HG03457 (cell line): ENCODE results near the gene KIAA1671.

Source experiments
- ATAC-seq: cut with Tn5 transposase; IDR thresholded peaks from one replicate; pipeline ENCODE4 v1.9.1; 2021; ENCODE audit warnings: moderate number of reproducible peaks; ENCODE audit not compliant: unreplicated experiment

The KIAA1671 gene

DNA sequence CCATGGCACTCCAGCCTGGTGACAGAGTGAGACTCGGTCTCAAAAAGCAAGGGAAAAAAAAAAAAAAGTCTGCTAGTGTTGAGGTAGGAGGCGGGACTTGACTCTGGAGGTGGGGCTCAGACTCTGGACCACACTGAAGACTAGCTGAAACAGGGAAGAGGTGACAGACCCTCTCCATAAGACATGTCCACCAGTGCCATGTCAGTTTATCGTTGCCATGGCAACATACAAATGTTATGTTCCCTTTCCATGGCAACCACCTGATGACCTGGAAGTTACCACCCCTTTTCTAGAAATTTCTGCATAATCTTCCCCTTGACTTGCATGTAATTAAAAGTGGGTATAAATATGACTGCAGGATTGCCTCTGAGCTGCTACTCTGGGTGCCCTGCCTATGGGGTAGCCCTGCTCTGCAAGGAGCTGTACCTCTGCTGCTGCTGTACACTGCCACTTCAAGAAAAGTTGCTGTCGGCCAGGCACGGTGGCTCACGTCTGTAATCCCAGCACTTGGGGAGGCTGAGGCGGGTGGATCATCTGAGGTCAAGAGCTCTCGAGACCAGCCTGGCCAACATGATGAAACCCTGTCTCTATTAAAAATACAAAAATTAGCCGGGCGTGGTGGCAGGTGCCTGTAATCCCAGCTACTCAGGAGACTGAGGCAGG lies 55.1 kb downstream of the KIAA1671 start:
- no peak for ATAC-seq

DNA sequence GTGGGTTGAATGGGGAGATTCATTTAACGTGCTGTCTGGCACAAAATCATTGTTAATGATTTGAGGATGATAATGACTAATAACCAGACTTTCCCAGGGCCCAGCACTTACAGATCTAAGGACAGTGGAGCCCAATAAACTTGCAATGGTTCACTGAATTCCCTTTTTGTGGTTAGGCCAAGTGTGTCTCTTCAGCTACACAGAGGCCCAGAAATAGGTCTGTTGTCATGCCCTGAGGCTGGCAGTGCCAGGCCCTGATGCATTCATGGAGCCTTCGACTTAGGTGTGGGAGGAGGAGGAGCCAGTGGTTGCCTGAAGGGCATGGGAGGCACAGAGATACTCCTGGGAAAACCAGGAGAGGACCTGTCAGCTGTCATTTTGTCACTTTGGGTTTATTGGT lies 56.1 kb downstream of the KIAA1671 start:
- no peak for ATAC-seq

DNA sequence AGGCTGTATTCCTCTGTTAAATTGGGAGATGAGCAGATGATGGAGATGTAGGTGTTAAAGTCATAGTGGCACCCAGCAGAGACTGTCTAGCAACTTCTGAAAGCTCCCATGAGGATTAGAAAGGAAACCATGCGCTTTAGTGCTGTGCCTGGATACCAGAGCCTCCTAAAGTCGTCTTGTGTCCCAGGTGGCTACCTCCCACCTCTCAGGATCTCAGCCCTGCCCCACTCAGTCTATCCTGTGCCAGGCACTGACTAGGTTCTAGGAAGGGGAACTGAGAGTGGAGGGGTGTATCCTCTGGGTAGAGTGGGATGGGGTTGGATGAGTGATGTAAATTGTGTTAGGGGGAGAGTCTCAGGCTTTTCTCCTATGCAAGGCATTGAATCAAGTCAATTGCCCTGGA lies 60.2 kb downstream of the KIAA1671 start:
- ATAC-seq: no peak

DNA sequence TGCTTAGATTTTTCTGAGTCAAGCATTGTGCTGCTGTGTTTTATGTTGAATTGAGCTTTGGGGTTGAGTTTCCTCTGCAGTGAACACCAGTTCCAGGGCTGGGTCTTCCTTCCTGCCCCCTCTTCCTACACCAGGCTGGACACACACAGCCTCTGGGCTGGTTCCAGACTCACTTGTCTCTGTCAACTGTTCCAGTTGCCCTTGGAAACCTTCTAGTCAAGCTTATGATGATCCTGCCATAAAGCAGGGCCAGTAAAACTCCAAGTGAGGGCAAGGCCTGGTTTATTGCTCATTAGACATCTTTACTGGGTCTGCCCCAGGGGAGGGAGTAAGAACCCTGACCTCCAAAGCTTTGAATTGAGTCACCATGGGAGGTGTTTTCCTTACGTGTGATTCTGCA lies 61.1 kb downstream of the KIAA1671 start:
- ATAC-seq: no peak

DNA sequence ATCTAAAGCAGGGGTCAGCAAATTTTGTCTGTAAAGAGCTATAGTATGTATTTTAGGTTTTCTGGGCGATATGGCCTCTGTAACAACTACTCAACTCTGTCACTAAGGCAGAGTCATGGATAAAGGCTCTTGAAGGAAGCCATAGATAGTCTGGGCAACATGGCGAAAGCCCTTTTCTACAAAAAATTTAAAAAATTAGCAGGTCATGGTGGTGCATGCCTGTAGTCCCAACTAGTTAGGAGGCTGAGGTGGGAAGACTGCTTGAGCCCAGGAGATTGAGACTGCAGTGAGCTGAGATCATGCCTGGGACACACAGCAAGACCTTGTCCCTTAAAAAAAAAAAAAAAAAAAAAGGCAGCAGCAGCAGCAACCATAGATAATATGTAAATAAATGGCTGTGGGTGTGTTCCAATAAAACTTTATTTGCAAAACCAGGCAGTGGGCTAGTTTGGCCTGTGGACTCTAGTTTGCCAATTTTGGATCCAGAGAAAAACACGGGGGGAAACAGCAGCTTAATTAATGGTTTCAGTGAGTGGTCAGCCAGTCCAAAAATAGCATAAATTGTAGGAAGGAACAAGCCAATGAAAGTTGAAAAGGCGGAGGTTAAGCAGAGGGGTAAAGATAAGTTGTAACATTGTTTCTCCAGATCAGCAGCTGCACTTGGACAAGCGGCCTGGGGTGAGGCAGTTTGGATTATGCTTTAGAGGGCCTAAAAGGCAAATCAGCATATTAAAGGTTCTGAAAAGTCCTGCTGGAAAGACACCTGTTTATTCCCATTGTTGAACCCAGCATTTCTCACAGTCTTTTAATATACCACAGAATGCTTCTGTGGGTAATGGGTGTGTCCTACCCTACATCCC lies 62.6 kb downstream of the KIAA1671 start:
- ATAC-seq: no peak

DNA sequence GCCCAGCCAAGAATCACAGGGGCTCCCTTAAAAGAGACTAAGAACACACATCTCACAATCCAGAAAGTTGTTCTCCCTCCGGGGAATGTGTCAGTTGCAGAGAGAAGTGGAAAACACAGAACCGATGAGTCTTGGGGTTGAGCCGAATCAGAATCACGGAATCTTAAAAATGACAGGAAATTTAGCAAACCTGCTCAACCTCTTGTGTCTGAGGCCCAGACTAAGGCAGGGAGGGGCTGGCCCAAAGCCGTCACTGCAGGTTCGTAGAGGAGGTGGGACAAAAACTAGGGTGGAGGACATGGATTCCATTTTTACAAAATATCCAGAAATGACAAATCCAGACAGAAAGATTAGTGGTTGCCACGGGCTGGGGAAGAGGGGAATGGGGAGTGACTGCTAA lies 63.8 kb downstream of the KIAA1671 start:
- no peak for ATAC-seq

DNA sequence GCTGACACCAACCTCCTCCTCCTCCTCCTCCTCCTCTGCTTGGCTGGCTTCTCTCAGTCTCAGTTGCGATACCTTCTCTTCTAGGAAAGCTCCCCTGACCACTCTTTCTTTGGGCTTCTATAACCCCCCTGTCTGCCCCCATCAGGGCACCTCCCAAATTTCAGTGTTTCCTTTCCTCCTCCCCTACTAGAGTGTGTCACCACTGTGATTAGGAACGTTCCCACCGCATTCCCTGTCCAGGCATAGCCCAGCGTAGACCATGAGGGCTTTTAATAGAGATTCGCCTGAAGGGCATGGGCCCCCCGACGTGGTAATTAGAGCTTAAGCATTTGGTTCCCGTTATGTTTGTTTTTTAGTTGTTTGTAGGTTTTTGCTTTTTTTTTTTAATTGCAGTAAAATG lies 65.5 kb downstream of the KIAA1671 start:
- no peak for ATAC-seq

DNA sequence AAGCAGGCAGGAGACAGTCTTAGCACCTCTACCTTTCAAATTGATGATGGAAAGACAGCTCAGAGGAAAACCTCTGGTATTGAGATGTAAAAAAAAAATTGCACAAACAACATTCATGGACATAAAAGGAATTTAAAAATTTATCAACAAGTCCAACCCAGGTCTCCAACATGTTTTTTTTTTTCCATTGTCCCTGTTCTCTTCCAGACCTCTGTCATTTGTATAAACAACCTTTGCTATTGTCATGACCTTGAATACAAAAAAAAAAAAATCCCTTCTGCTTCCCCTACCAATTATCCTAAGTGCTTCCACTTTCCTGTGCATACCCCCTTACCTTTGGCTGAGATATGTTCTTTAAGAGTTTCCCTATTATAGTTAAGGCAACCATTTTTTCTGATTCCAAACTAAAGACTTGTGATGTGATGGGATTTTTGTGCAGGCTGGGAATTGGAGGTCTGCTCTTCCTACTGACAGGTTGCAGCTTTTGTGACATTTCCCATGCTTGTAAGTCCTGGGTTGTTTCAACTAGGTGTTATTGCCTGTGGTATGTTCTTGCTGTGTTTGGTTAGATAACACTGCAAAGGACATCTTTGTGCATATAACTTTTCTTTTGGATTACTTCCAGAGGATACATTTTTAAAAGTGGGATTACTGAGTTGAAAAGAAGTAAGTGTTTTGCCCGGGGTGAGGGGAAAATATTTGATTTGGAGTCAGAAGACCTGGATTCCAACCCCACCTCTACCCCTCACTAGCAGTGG lies 67.1 kb downstream of the KIAA1671 start:
- no peak for ATAC-seq

DNA sequence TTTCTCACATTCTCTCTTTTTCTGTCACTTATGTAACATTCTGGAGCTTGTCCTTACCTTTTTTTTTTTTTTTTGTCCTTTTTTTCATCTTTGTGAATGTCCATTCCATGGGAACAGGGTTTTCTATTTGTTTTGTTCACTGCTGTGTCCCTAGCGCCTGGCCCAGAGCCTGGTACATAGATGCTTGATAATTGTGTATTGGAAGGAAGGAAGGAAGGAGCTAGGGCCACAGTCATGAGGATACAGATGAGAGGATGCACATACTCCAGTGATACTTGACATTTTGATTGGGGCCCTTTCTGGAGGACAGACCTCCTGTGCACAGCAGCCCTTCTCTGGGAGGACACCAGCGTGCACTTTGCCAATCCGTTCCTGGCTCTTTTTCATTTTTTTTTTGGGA lies 68.9 kb downstream of the KIAA1671 start:
- ATAC-seq: no peak

DNA sequence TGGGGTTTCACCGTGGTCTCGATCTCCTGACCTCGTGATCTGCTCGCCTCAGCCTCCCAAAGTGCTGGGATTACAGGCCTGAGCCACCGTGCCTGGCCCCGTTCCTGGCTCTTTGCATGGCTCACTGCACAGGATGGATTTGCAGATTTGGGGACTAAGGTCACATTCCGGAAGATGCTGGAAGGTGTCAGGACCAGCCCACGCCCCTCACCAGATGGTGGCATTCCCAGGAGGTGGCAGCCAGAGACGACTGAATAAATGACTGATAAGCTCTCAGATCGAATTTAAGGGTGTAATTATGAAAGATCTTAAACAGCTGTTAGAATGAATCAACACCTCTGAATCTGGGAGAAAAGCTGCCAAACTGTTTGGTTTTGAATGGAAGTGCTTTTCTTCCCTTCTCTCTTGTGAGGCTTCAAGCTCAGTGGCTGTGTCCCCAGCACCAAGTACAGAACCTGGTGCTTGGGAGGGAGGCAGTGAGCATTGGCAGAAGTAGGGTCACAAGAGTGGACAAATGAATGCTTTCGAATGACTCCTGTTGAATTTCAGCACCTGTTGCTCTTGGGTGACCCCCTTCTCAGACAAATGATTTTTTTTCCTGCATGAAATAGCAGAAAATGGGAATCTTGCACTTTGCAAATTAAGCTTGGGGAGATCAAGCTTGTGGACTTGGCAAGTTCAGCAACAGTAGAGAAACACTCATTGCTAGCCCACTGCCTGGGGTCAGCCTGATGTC lies 69.6 kb downstream of the KIAA1671 start:
- no peak for ATAC-seq

DNA sequence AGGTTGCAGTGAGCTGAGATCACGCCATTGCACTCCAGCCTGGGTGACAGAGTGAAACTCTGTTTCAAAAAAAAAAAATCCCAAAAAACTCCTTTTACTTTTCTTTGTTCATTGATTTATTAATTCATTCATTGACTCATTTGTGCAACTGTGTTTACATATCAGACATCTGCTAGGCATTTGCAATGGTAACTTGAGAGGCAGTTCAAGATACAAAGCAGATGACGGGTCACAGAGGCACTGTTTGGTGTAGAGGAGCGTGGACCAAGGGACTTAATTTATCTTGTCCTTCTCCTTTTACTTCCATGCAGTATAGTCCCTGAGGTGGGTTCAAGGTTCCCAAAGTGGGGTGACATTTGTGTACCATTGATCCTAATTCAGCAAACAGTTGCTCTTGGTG lies 71.4 kb downstream of the KIAA1671 start:
- ATAC-seq: no peak

DNA sequence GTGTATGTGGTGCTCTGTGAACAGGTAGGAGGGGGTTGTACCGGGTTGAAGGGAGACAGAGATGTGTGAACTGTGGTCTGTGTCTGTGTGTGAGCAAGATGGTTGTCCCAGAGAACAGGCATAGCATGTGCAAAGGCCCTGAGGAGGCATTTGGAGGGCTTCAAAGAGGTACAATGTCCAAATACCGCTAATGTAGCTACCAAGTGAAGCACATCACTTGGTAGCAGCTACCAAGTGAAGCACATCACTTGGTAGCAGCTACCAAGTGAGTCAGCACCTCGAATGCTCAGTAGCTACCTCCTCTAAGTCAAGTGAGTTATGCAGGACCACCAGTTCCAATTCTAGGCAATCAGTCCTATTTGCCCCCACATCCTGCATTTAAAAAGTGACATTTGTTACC lies 72.4 kb downstream of the KIAA1671 start:
- no peak for ATAC-seq

DNA sequence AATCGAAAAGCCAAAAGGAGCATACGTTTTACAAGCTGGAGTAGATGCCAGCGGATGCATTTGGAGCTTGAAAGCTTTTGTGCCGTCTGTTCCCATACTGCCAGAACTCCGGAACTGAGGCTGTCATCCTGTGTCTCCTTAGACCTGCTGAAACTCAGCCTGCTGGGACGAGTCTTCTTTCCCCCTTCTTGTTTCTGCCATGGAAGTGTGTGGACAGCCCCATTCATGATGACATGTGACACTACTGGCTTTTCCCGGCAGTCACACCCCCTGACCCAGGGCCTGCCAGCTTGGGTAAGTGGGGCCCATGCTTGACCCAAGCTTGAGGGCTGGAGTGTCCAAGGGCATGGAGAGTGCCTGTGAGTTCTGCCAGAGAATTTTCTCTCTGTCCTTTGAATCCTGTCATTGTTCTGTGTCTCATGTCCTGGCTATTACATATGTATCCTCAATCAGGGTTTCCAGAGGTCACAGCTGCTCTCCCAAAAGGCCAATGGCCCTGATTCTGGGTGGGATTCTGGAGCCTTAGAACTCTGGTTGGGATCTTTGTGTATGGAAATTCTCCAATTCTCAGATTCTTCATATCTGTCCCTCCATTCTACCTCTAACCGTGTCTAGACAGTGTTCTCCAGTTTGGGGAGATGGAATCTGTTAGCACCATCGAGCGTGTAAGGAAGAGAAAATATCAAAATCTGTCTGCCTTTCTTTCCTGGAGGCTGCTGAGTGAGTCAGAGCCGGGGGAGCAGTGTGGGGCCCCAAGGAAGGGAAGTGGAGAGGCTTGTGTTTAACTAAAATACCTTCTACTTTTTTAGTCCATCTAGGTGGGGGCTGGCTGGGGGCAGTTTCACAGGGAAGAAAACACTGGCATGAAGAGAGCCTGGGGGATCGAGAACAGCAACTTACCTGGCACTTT lies 73.2 kb downstream of the KIAA1671 start:
- ATAC-seq: no peak

DNA sequence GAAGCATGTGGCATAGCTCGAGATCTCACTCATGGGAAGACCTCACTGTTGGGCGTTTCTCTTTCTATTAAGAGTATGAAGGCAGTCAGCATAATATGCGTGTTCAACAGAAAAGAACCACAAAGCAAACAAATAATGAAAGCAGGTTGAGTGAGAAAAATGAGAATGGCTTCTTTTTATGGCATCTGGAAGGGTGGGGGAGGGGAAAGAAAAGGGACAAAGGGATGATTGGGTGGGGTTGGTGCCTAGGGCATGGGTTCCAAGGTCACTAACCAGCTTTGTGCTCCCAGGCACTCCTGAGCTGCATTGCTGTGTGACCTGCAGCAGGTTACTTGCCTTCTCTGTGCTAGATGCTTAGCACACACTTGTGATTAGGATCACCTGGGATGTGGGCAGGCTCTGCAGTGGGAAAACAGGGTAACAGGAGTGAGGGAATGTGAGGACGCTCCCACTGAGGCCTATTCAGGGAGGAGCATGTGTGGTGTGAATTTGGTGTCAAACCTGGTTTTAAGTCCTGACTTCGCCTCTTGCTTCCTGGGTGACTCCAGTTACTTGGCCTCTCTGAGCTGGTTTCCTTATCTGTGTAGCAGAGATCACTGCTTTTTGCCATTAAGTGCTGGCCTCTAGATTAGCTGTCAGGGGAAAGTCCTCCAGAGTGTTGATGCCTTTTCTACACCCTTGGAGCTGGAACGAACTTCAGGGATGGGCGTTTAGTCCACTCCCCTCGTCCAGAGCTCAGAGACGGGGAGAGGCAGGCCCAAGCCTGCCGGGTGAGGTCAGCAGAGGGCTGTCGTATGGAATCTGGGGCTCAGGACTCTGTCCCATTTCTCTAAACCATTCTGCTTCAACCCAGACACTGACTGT lies 74.8 kb downstream of the KIAA1671 start:
- no peak for ATAC-seq

DNA sequence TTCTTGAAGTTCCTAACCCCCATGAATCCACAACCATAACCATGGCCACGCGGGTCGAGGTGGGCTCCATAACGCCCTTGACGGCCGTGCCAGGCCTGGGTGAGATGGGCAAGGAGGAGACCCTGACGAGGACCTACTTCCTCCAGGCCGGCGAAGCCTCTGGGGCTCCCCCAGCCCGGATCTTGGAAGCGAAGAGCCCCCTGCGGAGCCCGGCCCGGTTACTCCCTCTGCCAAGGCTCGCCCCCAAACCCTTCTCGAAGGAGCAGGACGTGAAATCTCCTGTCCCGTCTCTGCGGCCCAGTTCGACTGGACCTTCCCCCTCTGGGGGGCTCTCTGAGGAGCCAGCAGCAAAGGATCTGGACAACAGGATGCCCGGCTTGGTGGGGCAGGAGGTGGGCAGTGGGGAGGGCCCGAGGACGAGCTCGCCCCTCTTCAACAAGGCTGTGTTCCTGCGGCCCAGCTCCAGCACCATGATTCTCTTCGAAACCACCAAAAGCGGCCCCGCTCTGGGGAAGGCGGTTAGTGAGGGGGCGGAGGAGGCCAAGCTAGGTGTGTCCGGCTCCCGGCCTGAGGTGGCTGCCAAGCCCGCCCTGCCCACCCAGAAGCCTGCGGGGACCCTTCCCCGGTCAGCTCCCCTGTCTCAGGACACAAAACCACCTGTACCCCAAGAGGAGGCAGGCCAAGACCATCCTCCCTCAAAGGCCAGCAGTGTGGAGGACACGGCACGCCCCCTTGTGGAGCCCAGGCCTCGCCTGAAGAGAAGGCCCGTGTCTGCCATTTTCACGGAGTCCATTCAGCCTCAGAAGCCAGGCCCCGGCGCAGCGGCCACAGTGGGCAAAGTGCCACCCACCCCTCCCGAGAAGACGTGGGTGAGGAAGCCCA lies 75.7 kb downstream of the KIAA1671 start:
- ATAC-seq: no peak

DNA sequence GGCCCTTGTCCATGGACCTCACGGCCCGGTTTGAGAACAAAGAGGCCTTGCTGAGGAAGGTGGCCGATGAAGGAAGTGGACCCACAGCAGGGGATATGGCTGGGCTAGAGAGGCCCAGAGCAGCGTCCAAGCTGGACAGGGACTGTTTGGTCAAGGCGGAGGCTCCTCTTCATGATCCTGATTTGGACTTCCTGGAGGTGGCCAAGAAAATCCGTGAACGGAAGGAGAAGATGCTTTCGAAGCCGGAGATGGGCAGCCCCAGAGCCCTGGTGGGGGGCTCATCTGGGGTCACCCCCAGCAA lies 76.3 kb downstream of the KIAA1671 start:
- ATAC-seq: no peak

DNA sequence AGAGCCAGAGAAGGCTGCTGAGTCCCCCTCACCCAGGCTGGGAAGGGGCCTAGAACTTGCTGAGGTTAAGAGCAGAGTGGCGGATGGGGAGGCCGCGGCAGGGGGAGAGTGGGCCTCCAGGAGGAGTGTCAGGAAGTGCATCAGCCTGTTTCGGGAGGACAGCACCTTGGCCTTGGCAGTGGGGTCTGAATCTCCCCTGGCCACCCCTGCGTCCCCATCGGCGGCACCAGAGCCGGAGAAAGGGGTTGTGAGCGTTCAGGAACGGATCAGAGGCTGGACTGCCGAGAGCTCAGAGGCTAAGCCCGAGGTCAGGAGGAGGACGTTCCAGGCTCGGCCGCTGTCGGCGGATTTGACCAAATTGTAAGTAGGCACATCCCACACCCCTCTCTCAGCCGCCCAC lies 76.7 kb downstream of the KIAA1671 start:
- ATAC-seq: no peak

DNA sequence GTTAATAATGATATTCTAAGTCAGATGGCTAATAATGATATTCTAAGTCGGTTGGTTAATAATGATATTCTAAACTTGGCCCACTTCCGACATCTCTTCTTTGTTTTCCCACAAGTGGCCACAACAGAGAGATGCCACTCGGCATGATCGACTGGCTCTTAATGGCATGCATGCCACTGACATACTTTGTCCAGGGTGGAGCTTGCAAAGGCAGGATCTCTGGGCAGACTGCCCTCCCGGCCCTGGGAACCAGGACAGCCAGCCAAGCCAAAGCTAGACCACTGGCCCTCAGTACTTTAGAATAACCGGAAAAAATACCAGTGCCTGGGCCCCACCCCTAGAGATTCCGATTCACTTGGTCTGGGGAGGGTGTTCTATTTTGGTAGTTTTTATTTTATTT lies 78.1 kb downstream of the KIAA1671 start:
- no peak for ATAC-seq
